Measurements from ENCODE around the gene CCDC63. TPM values are rescaled to one million over a fixed set of nuclear protein-coding genes. Genes with fewer than 3 reads are reported as not detected.

The CCDC63 gene
- total and polyA plus RNA-seq, 4 donors, result not detected

DNA sequence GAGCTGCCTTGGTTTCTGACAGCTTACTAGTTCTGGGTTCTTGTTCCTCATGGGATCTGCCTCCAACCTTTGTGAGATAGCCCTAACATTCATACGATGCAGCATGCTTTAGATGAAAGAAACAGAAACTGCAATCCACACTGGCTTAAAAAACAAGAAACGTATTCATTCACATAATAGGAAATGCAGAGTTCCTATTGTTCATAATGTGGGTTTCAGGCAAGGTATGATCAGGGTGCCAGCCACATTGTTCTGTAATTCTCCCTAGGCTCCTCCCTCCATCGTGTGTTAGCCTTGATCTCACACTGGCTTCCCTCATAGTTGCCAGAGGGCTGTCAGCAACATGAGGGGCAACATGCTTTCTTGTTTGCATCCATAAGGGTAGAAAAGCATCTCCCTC, 2.7 kb upstream of the CCDC63 start:
- no peak overlapping the region for H3K9ac ChIP-seq (ENCODE audit: insufficient read depth in 1 of 2, low read length in 2 of 2)
- H3K4me1 ChIP-seq (ENCODE audit: control insufficient read depth in 5 of 5, insufficient read depth in 5 of 5, low read length in 5 of 5), result peaks cover 0 to 3% (median 0%) of the 10 kb centered on the region in 5 donors
- peak overlapping the region in 1 of 2 donors; percentile 63 for H3K27ac ChIP-seq (ENCODE audit: low read depth in 1 of 2, low read length in 1 of 2)
- 57 to 66% methylated on average over 3 of the region's 3 CpGs for WGBS, 2 donors
- no peak overlapping the region for H3K4me3 ChIP-seq
- peaks cover 0 to 4% (median 0%) of the 10 kb centered on the region in 4 donors for H3K9me3 ChIP-seq (ENCODE audit: control insufficient read depth in 4 of 4, insufficient read depth in 3 of 4, low read length in 3 of 4)
- no peak for TF ChIP-seq CTCF (IDR thresholded peaks at IDR 0.05; ENCODE audit: control extremely low read depth, extremely low read depth)
- DNase-seq (no peak), ATAC-seq (ENCODE audit: insufficient read depth, low FRiP score) (no peak)
- H3K27me3 ChIP-seq (ENCODE audit: control insufficient read depth in 3 of 3, insufficient read depth in 3 of 3, low read length in 2 of 3), result peaks cover 0 to 25% (median 19%) of the 10 kb centered on the region in 3 donors
- H3K36me3 ChIP-seq (ENCODE audit: control insufficient read depth in 4 of 4, insufficient read depth in 4 of 4, low read length in 4 of 4), result no peaks in the 10 kb centered on the region

GRCh38 chr12:110844551-110845338, 2.0 kb upstream of the CCDC63 start:
- Histone ChIP-seq H3K27me3 (ENCODE audit: control insufficient read depth in 3 of 3, insufficient read depth in 3 of 3, low read length in 2 of 3) (peaks cover 0 to 25% (median 19%) of the 10 kb centered on the region in 3 donors), H3K4me3 (no peak overlapping the region), H3K9me3 (ENCODE audit: control insufficient read depth in 4 of 4, insufficient read depth in 3 of 4, low read length in 3 of 4) (peaks cover 0 to 4% (median 0%) of the 10 kb centered on the region in 4 donors), H3K27ac (ENCODE audit: low read depth in 1 of 2, low read length in 1 of 2) (peak overlapping the region in 1 of 2 donors; percentile 66), H3K9ac (ENCODE audit: insufficient read depth in 1 of 2, low read length in 2 of 2) (no peak overlapping the region), H3K4me1 (ENCODE audit: control insufficient read depth in 5 of 5, insufficient read depth in 5 of 5, low read length in 5 of 5) (peaks cover 0 to 4% (median 0%) of the 10 kb centered on the region in 5 donors), H3K36me3 (ENCODE audit: control insufficient read depth in 4 of 4, insufficient read depth in 4 of 4, low read length in 4 of 4) (no peaks in the 10 kb centered on the region)
- ATAC-seq (ENCODE audit: insufficient read depth, low FRiP score) (no peak), DNase-seq (no peak)
- no peak for TF ChIP-seq CTCF (IDR thresholded peaks at IDR 0.05; ENCODE audit: control extremely low read depth, extremely low read depth)
- 61 to 81% methylated on average over 15 of the region's 15 CpGs for WGBS, 2 donors

GRCh38 chr12:110845339-110845682, 1.5 kb upstream of the CCDC63 start:
- DNase-seq, result no peak
- H3K9ac ChIP-seq (ENCODE audit: insufficient read depth in 1 of 2, low read length in 2 of 2), result no peak overlapping the region
- no peak overlapping the region for H3K4me3 ChIP-seq
- TF ChIP-seq CTCF (IDR thresholded peaks at IDR 0.05; ENCODE audit: control extremely low read depth, extremely low read depth), result no peak
- 78 to 83% methylated on average over 4 of the region's 4 CpGs for WGBS, 2 donors
- peak overlapping the region in 1 of 2 donors; percentile 66 for H3K27ac ChIP-seq (ENCODE audit: low read depth in 1 of 2, low read length in 1 of 2)
- H3K4me1 ChIP-seq (ENCODE audit: control insufficient read depth in 5 of 5, insufficient read depth in 5 of 5, low read length in 5 of 5), result peaks cover 0 to 4% (median 0%) of the 10 kb centered on the region in 5 donors
- ATAC-seq (ENCODE audit: insufficient read depth, low FRiP score), result no peak
- peaks cover 0 to 25% (median 19%) of the 10 kb centered on the region in 3 donors for H3K27me3 ChIP-seq (ENCODE audit: control insufficient read depth in 3 of 3, insufficient read depth in 3 of 3, low read length in 2 of 3)
- H3K36me3 ChIP-seq (ENCODE audit: control insufficient read depth in 4 of 4, insufficient read depth in 4 of 4, low read length in 4 of 4), result no peaks in the 10 kb centered on the region
- H3K9me3 ChIP-seq (ENCODE audit: control insufficient read depth in 4 of 4, insufficient read depth in 3 of 4, low read length in 3 of 4), result peaks cover 0 to 4% (median 0%) of the 10 kb centered on the region in 4 donors

Data from lung (tissue), 12 donors.